Esophagus muscularis mucosa (tissue), 4 donors: ENCODE measurements around the gene INPP4B.

Experiments used
- CTCF ChIP-seq, 3 experiments: fragments of 200-600 bp in 2 of 3; fragments of 450-650 bp in 1 of 3; sonication (generic) in 2 of 3; IDR thresholded peaks; one replicate each; pipeline ENCODE4 v1.5.1; 2017 to 2019; ENCODE audit warnings: antibody characterized with exemption in 3 of 3, mild to moderate bottlenecking in 2 of 3, moderate library complexity in 1 of 3
- EP300 ChIP-seq: sonication (generic); formaldehyde crosslinking; IDR thresholded peaks from one replicate; pipeline ENCODE4 v1.6.1; 2017; ENCODE audit warnings: antibody characterized with exemption
- POLR2A ChIP-seq: fragments of 450-650 bp; IDR thresholded peaks from one replicate; pipeline ENCODE4 v1.6.1; 2017; ENCODE audit warnings: antibody characterized with exemption, moderate library complexity, mild to moderate bottlenecking, low read depth
- POLR2AphosphoS5 ChIP-seq, 2 donors: sonication (generic); formaldehyde crosslinking; IDR thresholded peaks; one replicate each; pipeline ENCODE4 v1.6.1; 2017; ENCODE audit warnings: antibody characterized with exemption in 2 of 2

- TF ChIP-seq CTCF (IDR thresholded peaks at IDR 0.05) (no peak), POLR2AphosphoS5 (IDR thresholded peaks at IDR 0.05) (no peak), EP300 (no peak), POLR2A (no peak)
Observed at GRCh38 chr4:142743121-142743825, 102.8 kb downstream of the INPP4B start.
